Fibroblast of pulmonary artery (primary cell): ENCODE measurements around the gene TXNDC15.

Source experiments
- DNase-seq: peaks from one replicate; pipeline ENCODE4 v3.0.0-alpha.2; 2010; ENCODE audit warnings: low read depth
- H3K4me3 ChIP-seq: replicated peaks from 2 replicates; pipeline ENCODE4 v1.5.1; 2011; ENCODE audit warnings: low read depth, mild to moderate bottlenecking, control low read depth, low read length, moderate library complexity
- TF ChIP-seq, protein P1 (sequence below): IDR thresholded peaks from 2 replicates; pipeline ENCODE4 v1.5.1; 2011; ENCODE audit warnings: mild to moderate bottlenecking, control low read depth, low read length, inconsistent platforms; ENCODE audit errors: missing control alignments

TXNDC15 gene

DNA sequence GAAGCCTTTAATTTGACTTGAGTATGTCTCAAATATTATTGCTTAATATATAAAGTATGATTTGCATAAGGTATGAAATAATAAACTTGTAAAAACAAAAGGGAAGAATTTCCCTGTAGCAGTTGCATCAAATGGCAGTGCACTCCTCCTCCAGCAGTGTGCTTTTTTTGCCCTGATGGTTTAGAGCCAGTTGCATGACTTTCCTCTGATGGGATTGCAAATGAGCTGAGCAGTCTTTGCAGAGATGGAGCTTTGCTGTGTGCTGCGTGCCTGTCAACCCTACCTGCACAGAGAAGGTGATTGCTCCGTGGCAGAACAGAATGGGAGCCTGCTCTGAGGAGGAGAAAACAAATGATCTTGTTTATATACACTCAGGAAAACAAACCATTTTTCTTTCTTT is 70.9 kb downstream of the TXNDC15 start:
- TF ChIP-seq, protein P1, sequence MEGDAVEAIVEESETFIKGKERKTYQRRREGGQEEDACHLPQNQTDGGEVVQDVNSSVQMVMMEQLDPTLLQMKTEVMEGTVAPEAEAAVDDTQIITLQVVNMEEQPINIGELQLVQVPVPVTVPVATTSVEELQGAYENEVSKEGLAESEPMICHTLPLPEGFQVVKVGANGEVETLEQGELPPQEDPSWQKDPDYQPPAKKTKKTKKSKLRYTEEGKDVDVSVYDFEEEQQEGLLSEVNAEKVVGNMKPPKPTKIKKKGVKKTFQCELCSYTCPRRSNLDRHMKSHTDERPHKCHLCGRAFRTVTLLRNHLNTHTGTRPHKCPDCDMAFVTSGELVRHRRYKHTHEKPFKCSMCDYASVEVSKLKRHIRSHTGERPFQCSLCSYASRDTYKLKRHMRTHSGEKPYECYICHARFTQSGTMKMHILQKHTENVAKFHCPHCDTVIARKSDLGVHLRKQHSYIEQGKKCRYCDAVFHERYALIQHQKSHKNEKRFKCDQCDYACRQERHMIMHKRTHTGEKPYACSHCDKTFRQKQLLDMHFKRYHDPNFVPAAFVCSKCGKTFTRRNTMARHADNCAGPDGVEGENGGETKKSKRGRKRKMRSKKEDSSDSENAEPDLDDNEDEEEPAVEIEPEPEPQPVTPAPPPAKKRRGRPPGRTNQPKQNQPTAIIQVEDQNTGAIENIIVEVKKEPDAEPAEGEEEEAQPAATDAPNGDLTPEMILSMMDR: no peak
- H3K4me3 ChIP-seq: no peak overlapping the region
- no peak for DNase-seq

DNA sequence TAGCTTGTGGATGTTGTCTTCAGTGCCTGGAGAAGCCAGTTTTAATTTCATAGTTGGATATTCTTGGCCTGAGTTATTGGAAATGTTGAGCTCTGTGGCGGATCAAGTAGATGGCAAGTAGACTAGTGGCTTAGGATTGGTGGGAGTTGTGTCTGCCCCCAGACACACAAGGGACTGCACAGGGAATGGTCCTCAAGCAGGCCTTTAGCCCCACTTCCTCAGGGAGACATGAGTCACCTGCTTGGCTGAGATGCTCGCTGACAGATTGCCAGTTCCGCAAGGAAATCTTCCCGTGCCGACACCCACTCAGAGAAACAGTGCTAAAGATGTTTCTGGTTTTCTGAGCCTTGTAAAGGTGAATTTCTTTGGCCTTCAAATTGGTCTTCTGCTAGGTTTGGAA is 74.7 kb downstream of the TXNDC15 start:
- H3K4me3 ChIP-seq: no peak overlapping the region
- TF ChIP-seq, protein P1: no peak
- peak; percentile 63 for DNase-seq

DNA sequence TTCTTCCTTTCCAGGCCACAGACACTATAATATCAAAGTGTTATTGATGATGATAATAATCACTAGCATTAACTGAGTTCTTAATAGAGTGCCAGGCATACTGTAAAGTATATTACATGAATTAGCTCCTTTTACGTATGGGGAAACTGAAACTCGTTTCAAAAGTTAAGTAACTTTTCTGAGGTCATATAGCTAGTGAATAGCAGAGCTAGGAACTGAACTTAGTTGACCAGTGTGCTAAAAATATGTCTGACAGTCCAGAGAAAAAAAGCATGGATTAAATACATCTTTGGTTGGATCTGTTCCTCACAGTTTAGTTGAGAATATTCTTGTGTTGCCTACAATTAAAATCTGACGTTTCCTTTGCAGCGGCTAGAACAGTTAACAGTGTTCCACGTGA is 75.1 kb downstream of the TXNDC15 start:
- H3K4me3 ChIP-seq: no peak overlapping the region
- TF ChIP-seq, protein P1: no peak
- DNase-seq: no peak
